Ammon's horn (tissue), 1 donor: ENCODE measurements around the gene DENND1A.

Experiments used
- DNase-seq: peaks from one replicate; pipeline ENCODE4 v3.0.0-alpha.2; 2016; ENCODE audit warnings: low spot score

DENND1A gene

GRCh38 chr9:123615381-123615780 is 314.5 kb downstream of the DENND1A start:
- no peak for DNase-seq

DNA sequence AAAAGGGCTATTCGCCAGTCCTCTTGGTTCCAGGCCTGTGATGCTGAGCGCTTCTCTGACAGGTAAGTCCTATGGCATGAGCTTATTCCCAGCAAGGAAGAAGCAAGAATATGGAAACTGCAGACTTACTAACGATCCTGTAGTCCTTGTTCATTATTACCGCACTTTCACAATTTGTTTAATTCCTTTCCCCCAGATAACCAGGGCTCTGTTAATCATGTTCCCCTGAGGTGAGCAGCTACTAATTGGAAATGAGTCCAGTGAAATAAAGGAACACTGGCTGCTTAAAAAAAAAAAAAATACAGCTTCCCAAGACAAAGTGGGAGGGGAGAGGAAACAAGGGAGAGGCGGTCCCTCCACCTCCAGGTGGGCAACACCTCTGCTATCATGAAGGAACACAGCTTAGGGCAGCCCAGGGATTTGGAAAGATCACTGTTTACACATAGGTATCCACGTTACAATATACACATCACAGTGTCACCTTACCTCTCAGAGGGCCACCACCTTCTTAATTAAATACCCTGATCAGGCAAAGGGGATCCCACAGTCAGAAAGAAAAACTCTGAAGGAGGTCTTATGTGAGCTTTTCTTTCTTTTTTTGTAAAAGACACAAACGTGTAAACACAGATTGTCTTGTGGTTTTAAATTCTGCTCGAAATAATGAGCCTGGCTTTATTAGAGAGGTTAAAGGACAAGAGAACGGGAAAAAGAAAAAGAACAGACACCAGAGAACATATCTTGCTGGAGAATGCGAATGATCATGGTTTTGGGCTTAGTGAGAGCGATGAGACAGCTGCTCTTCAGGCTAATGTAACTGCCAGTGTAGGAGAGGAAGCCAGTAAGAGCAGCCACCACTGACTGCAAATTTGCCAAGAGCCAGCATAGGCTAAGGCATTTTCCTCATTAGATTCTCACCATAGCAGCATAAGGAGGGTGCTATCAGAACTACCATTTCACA is 315.3 kb downstream of the DENND1A start:
- no peak for DNase-seq

GRCh38 chr9:123611226-123611625 is 318.7 kb downstream of the DENND1A start:
- no peak for DNase-seq

GRCh38 chr9:123609844-123610243 is 320.1 kb downstream of the DENND1A start:
- DNase-seq, result peak; percentile 13

DNA sequence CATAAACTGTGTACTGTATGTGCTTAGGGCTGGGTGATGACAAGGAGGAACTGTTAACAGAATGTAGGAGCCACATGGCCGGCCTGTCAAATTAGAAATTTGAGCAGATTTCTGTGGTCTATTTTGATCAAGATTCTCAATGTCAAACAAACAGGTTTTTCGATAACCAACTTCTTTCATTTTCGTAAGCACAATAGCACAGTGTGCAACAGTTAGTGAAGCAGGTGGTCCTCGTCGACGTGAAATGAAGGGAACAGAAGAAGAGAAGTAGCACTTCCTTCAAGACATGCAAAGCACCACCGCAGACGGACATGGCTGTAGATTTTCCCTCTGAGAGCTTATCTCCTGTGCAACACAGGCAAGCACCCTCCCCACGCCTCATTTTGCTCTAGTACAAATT is 321.8 kb downstream of the DENND1A start:
- no peak for DNase-seq

DNA sequence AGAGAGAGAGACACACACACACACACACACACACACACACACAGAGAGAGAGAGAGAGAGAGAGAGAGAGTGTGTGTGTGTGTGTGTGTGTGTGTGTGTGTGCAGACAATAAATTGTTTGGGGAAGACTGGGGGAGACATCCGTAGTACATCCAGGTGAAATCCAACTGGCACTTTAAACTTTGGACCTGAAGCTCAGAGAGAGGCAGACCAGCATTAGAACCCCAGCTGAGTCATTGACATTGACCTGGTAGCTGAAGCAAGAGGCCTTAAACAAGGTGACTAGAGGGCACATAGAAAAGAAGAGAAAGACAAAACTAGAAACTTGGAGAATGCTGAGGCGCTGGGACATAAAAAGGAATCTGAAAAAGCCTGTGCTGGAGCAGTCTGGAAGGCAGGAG is 322.4 kb downstream of the DENND1A start:
- DNase-seq, result no peak

- no peak for DNase-seq
These were observed 323.8 kb downstream of the DENND1A start for GRCh38 chr9:123606141-123606540.

DNA sequence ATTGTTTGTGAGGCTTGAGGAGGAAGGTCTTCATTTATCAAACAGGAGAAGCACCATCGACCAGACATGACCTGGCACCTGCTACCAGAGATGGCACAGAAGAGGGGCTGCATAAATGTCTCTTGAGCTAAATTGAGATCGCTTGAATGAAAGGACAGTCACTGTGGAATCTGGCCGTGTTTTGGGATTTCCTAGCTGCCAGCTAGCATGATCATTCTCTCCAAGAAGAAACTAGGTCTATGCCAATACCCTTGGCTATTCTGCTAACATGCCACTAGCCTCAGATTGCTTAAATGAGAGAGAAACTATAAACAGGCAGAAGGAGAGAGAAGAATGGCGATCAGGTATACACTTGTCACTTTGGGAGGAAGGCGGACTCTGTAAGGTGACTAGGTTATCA is 324.6 kb downstream of the DENND1A start:
- no peak for DNase-seq

DNA sequence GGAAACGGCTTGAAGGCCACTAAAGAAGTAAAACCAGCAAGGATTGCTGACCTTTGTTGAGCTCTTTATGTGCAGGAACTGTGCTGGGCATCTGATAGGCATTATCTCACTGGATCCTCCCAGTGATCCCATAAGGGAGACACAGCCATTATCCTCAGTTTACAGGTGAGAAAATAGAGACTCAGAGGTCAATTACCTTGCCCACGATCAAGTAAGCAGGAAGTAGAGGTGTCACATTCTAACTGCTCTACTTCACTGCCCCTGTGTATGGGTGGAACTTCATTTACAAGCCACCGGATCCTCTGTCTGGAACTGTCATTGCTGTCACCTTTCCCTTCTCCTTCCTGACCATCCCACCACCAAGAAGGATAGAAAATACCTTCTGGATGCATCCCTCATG is 325.1 kb downstream of the DENND1A start:
- no peak for DNase-seq

GRCh38 chr9:123601828-123602227 is 328.1 kb downstream of the DENND1A start:
- DNase-seq, result no peak

DNA sequence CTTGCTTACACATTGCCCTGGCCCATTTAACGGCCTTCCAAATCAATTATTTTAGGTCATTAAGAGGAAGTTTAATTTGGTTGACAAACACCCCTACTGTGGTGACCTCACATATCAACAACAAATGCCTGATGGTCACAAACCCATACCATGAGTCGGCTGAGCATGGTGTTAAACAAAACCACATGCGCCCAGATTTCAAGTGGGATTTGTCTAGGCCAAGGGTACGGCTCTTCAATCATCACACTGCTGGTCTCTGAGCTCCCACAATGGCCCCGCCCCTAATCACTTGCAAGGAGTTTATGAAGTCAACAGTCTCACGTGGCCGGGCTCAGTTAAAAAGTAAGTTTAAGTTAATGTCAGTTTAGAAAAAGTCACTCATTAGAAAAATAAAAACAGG is 330.1 kb downstream of the DENND1A start:
- no peak for DNase-seq

DNA sequence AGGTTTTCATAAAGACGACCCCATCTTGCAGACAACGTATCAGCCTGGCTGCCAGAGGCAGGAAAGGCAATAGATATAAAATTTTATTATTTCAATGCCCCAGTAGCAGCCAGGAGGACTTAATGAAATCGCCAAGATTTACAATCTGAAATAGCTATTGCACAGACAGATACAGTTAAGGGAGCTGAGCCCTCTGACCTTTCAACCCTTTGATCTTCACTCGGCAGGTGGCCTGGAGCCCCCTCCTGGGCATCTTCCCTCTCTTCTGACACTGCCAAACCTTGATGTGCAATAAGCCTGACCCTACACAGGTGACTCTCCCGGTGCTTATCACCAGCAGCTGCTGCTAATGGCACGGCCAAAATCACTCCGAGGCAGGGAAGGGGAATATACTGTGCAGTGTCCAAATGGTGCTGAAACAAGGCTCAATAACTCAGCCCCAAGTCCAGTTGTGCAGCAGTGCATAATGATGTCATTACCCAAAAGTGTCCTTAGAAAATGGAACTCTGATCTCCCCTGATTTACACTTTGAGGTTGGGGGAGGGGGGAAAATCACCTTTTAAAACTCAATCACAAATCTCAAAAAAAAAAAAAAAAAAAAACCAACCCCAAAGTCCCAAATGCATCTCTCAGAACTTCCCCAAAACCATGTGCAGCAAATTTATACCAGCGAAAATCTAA is 331.9 kb downstream of the DENND1A start:
- DNase-seq, result no peak

- no peak for DNase-seq
These were observed 332.9 kb downstream of the DENND1A start for GRCh38 chr9:123597048-123597447.

DNA sequence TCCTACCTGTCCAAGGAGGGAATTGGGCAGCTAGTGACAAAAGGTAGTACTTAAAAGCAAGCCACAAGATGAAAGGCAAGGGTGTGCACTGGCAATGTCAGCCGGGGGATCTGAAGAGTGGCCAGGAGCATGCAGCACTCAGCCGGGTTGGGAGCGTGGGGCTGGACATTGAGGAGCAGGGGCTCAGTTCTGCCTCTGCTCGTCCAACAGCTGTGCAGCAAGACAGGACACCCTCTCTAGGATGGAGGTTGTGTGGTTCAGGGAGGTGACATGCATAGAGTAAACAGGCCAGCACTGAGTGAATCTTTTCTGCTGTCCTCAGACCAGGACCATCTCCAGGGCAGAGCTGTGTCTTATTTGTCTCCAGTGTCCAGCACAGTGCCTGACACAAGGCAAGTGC is 338.6 kb downstream of the DENND1A start:
- DNase-seq, result no peak

- DNase-seq, result no peak
These were observed 339.4 kb downstream of the DENND1A start for GRCh38 chr9:123590499-123590898.

DNA sequence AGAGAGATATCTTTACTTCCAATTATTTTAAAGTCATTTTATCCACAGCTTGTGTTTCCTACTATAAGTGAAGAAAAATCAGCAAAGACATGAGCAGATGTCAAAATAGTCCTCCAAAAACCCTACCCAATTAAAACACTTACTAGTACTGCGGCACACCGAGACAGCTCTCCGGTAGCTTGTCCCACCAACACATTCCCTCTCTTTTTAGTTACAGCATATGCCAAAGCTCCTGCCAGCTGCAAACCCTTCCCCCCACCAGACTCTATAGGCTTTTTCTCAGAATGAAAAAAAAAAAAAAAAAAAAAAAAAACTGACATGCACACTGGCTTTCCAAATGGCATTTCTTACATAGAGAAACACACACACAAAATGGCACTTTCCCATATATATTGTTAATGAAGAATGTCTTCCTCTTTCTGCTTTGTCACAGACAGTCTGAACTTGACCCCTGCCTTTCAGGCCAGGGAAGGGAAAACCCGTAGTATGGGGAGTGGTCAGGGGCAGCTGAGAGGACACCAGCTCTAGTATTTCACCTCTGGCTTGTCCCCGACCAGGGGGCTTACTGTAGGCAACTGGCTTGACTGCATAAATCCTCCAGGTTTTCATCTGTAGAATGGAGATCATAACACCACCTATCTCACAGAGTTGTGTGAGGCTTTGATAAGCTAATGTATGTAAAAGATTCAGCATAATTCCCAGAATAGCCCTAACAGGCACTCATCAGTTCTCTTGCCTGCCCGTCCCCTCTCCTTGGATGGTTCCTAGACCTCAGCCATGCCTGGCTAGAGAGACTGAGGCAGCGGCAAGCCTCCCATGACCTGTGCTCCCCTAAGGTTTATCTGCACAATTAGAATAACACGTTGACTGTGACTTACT is 340.3 kb downstream of the DENND1A start:
- no peak for DNase-seq

- DNase-seq, result peak; percentile 78
These were observed 343.7 kb downstream of the DENND1A start for GRCh38 chr9:123586275-123586674.

DNA sequence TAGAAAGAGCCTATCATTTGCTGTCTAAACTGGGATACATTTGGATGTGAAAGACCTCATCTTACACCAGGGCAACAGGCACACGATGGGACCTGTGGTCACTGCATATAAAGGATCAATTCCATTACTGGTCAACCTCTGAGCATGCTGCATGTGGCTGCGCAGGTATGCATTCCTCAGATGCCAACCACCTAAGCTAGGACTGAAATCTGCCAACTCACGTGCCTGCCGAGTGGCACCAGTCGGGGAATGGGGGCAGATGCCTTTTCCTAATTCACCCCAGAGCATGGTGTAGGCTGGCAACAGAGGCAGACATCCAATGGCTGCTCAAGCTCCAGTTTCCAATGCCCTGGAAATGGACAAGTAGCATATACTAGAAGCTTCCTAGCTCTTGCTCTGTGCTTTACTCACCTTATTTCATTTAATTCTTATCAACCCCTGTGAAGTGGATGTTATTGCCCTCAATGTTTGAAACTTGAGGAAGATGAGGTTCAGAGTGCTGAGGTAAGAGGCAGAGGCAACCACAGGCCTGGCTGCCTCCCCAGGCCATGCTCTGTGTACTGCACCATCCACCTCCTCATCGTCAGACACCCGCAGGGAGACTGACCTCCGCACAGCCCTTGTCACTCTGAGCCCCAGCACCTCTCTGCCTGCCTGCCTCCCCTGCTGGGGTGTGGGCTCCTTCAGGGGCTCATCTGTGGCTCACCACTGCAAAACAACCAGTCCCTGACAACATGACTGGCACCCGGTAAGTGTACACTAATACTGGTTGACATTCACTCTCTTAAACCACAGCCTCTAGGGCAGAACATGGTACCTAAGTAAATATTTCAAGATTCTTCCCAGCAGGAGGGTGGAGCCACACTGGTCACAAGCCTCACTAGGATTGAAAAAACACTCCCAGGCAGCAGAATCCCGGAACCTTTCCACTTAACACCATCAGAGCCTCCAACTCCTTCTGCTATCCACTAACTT is 345.4 kb downstream of the DENND1A start:
- no peak for DNase-seq

GRCh38 chr9:123583646-123584045 is 346.3 kb downstream of the DENND1A start:
- no peak for DNase-seq

DNA sequence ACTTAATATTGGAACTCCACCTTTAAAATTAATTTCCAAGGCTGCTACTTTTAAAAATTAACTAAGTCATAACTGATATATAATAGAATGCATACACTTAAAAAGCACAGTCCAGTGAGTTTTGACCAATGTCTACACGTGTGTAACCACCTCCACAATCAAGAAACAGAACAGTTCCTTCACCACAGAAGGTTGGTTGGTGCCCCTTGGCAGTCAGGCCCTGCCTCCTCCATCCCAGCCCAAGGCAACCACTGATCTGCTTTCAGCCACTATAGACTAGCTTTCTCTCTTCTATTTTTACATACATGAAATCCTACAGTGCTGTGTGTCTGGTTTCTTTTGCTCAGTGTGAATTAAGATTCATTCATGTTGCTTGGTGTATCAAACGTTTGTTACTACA is 358.7 kb downstream of the DENND1A start:
- no peak for DNase-seq
